GM18907 (cell line): ENCODE measurements around the gene ZFYVE9.
"Not testable (repeated sequence)": the region's sequence is repeated elsewhere in the genome, so short reads cannot be mapped to it uniquely, and the experiment has no call there.

Experiments
- ATAC-seq: cut with Tn5 transposase; IDR thresholded peaks from one replicate; pipeline ENCODE4 v1.9.1; 2021; ENCODE audit warnings: mild to moderate bottlenecking, moderate library complexity; ENCODE audit not compliant: unreplicated experiment

Gene ZFYVE9

DNA sequence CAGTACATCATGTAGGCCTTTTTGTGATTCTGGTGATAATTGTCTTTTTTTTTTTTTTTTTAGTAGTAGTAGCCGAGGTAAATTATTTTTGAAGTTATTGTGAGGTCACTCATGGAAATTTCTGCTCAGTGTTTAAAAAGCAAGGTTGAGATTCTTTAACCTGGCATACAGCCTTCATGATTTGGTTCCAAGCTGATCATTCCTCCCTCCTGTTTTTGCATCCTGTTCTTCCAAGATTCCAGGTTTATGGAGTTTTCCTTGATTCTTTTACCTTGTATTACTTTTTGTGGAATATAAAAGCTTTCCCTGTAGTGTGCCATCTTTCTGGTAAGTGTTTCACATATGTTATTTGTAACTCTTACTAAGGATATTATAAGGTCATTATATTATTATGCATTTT is 9.1 kb downstream of the ZFYVE9 start:
- ATAC-seq: no peak

DNA sequence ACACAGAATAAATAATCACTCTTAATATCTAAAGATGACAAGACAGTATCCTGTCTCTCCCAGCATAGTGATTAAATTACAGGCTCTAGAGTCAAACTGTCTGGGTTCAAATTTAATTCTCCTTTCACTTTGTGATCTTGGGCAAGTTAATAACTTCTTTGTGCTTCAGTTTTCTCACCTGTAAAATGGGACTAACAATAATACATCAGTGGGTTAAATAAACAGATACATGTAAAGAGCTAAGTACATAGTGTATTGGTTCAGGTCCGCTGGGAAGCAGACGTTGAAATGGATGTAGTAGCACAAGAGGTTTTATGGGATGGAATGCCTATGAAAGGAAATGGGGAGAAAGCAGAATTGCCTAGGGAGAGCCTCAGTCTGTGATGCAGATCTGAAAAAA is 10.7 kb downstream of the ZFYVE9 start:
- ATAC-seq: no peak

DNA sequence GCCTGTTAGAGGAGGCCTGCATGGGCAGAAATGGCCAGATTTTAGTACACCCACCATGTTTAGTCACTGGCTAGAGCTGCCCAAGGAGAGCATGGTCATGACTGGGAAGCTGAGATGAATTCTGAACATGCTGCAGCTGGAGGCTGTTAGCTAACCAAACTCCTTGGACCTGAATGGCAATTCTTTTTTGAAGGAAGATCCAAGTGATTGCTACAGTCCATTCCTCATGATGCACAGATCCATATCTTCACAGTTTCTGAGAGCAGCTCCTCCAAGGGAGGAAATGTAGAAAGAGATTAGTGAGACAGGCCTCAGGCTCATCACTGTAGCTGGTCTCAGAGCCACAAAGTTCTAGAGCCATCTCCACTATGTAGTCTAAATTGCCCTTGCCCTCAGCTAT is 11.1 kb downstream of the ZFYVE9 start:
- ATAC-seq: no peak

DNA sequence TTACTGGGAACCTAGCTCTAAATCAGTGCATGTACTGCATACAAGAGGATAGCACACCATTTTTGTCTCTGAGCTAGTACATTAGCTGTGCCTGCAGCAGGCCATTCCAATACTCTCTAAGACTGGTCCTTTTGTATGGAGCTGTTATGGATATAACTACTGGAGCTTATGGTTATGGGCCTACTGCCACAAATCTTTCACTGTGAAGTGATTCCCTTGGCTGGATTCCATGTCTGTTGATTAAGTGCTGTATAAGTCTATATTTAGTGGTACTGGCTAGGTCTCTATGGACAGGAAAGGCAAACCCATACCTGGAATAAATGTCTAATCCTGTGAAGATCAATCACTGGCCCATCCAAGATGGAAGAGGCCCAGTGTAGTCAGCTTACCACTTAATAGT is 12.0 kb downstream of the ZFYVE9 start:
- ATAC-seq: no peak

DNA sequence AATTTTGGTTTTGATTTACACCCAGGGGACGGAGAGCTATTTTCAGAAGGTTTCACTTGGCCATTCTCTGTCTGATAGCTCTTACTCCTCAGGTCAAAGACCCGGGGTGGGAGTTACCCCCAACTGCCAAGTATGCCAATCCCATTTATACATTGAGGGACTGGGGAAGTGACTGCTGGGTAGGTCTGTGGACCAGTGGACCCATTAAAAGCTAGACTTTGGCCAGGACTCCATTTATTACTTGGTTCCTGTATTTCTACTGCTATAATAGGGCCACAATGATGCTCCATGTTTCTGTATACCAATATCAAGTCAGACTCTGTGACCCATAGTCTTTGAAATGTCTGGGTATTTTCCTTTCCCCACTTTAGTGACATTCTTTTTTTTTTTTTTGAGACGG is 14.6 kb downstream of the ZFYVE9 start:
- no peak for ATAC-seq

DNA sequence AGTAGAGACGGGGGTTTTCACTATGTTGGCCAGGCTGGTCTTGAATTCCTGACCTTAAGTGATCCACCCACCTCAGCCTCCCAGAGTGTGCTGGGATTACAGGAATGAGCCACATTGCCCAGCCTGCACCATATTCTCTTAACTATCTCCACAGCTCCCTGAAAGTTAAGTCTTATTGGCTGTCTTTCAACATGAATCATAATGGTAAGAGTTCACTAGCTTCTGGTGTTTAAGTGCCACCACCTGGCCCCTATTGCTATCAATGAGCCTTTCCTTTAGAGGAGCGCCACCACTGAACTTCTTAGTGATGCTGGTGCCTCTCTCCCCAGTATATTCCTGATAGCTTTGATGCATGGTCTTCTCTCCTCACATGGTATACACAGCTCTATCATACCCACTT is 15.7 kb downstream of the ZFYVE9 start:
- no peak for ATAC-seq

DNA sequence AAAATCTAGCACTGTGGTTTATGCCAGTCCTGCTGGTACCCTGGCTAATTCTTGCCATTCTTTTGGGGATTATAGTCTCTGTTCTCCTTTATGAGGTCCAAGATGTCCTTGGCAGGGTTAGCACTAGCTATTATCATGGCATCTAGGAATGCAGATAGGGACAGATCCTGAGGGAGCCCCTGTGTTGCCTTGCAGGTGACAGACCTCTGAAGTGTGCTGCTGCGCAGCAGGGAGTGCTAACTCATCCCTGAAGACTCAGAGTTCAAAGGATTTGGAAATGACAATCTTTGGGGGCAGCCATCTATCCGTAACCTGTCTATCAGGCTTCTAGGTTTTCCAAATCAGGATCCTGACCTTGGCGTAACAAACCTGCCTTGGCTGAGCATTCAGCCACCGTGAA is 16.3 kb downstream of the ZFYVE9 start:
- no peak for ATAC-seq

DNA sequence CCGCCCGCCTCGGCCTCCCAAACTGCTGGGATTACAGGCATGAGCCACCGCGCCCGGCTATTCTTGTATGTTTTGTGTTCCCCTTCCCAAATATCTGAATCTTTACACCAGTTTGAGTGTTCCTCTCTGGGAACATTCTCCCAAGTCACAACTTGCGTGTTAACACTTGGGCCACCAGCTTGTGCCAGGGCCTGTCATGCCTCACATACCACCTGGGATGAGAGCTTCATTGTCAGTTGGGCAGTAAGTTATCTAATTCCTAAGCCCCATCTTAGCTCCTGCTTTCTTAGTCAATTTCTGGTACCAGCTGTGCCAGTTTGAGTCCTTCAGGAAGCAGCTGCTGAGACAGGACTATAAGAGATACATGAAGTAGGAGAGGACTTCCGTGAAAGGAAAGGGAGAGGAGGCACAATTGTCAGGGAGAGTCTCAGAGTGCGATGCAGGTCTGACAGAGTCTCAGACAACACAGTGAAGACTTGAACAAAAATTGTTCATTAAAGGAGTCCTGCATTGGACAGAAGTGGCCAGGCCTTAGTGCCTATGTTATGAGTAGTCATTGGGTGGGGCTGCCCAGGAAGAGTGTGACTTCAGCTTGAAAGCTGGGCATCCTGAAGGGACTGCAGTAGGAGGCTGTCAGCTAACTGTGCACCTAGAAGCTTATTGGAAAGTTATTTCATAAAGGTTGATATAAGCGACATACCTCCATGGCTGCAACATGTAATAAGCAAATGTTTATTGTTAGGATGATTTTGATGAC is 17.3 kb downstream of the ZFYVE9 start:
- no peak for ATAC-seq

DNA sequence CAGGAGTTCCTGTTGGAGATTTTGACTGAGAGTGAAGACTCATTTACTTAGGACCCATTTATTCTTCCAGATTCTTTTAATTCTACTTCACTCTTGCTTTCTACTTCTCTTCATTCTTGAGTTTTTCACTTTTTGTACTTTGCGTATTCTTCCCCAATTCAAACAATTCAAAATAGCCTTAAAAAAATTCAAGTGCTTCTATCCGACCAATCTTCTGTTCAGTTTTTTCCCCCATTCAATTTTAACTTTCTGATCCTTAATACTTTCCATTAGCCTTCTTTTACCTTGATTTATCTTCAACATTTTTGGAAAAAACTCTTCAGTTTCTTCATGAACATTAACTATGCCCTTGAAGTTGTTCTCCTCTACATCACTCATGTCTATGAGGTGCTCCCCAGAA is 21.1 kb downstream of the ZFYVE9 start:
- ATAC-seq: no peak

DNA sequence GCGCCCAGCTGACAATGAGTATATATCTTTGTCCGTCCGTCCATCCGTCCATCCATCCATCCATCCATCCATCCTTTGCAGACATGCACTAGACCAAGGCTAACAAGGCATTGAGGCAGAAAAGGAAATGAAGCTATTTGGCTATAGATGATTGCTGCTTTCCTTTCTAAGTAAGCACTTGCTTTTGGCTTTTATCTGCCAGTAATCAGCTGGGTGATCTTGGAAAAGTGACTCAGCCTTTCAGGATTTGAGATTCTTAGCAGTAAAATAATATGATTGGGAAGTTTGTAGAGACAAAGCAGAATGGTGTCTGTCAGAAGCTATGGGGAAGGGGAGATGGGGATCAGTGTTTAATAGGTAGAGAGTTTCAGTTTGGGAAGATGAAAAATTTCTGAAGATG is 22.7 kb downstream of the ZFYVE9 start:
- no peak for ATAC-seq

DNA sequence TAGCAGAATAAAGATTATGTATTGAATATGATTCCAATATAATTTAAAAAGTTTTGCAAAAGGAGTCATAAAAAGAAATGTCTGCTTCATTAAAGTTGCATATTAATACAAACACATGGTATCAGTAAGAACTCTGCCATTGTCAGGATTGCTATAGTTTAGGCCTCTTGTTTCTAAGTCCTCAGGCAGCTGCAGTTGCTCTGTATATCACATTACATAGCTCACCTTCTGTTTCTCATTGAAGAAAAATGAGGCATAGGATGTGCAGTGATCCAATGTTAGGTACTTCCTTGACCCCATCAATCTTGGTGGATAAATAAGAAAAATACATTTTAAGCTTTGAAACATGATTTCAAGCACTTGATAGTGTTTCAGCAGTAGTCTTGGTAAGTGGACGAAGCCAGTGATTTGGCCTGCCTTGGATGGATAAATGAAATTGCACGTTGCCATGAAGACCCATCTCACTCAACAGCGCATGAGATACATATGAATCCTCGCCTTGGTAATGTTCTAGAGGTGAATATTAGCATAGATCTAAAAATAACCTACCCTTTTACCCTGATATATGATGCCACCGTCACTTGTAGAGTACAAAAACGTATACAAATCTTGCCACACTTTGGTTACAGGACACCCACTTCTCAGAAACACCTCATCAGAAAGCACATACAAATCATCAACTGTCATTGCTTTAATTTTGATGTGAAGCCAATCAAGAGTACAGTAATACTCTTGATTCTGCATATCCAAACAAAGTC is 25.3 kb downstream of the ZFYVE9 start:
- ATAC-seq: no peak

DNA sequence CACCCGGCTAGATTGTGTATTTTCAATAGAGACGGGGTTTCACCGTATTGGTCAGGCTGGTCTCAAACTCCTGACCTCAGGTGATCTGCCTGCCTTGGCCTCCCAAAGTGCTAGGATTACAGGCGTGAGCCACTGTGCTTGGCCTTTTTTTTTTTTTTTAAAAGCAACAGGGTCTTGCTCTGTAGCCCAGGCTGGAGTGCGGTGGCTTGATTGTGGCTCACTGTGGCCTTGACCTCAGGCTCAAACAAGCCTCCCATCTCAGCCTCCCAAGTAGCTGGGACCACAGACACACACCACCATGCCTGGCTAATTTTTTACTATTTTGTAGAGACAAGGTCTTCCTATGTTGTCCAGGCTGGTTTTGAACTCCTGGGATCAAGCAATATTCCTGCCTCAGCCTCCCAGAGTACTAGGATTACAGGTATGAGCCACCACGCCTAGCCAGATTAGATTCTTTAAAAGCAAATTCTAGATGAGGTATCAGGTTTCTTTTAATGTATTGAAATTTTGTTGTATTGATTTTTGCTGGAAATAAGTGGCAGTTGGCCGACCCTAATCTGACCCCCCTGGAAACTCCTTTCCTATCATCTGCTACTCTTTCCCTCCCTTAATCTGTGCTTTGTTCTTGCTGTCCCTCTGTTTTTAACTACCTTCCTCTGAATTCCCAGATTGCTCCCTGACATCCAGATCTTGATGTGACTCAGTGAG is 26.6 kb downstream of the ZFYVE9 start:
- no peak for ATAC-seq

DNA sequence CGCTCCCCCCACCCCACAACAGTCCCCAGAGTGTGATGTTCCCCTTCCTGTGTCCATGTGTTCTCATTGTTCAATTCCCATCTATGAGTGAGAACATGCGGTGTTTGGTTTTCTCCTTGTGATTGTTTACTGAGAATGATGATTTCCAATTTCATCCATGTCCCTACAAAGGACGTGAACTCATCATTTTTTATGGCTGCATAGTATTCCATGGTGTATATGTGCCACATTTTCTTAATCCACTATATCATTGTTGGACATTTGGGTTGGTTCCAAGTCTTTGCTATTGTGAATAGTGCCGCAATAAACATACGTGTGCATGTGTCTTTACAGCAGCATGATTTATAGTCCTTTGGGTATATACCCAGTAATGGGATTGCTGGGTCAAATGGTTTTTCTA is 29.3 kb downstream of the ZFYVE9 start:
- not testable (repeated sequence) for ATAC-seq

DNA sequence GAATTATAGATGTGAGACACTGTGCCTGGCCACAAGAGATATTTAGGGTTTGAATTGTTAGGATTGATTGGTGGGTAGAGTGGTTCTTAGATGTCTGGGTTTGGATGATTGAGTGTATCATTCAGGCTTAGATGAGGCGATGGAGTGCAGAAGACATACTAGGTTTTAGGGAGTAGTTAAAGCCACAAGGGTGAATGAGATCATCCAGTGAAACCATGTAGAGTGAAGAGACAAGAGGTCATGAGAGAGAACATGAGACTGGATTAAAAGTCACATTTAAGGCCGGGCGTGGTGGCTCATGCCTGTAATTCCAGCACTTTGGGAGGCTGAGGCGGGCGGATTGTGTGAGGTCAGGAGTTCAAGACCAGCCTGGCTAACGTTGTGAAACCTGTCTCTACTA is 37.2 kb downstream of the ZFYVE9 start:
- no peak for ATAC-seq

DNA sequence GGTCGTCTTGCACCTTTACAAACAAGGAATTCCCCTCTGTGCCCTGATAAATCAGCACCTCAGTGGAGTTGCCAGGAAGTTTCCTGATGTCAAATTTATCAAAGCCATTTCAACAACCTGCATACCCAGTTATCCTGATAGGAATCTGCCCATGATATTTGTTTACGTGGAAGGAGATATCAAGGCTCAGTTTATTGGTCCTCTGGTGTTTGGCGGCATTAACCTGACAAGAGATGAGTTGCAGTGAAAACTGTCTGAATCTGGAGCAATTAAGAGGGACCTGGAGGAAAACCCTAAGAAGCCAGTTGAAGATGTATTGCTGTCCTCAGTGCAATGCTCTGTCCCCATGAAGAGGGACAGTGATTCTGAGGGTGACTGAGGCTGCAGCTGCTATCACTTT is 38.3 kb downstream of the ZFYVE9 start:
- ATAC-seq: no peak

DNA sequence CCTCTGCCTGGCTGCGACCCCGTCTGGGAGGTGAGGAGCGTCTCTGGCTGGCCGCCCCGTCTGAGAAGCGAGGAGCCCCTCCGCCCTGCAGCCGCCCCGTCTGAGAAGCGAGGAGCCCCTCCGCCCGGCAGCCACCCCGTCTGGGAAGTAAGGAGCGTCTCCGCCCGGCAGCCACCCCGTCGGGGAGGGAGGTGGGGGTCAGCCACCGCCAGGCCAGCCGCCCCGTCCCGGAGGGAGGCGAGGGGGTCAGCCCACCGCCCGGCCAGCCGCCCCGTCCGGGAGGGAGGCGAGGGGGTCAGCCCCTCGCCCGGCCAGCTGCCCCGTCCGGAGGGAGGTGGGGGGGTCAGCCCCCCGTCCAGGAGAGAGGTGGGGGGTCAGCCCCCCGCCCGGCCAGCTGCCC is 39.9 kb downstream of the ZFYVE9 start:
- not testable (repeated sequence) for ATAC-seq

DNA sequence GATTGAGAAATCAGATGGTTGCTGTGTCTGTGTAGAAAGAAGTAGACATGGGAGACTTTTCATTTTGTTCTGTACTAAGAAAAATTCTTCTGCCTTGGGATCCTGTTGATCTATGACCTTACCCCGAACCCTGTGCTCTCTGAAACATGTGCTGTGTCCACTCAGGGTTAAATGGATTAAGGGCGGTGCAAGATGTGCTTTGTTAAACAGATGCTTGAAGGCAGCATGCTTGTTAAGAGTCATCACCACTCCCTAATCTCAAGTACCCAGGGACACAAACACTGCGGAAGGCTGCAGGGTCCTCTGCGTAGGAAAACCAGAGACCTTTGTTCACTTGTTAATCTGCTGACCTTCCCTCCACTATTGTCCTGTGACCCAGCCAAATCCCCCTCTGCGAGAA is 40.4 kb downstream of the ZFYVE9 start:
- ATAC-seq: not testable (repeated sequence)

DNA sequence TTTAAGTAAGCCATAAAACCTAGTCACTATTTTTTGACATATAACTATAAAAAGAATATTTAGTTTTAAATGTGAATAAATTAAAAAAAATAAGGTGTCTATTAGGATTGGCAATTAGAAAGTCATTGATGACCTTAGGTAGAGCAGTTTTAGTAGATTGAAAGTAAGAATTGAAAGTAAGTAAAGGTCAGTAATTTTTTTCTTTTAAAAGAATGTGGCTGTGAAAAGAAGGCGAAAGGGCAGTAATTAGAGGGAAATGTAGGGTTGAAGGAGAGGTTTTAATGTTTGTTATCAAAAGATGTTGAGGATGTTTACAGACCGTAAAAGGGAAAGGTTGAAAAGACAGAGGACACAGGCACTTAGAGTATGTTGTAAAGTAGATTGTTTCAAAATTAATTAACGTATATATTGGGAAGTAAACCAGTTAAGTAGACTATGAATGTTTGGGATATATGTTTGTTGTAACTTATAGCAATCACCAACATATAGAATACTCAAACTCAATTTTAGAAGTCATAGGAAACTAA is 41.0 kb downstream of the ZFYVE9 start:
- ATAC-seq: no peak

DNA sequence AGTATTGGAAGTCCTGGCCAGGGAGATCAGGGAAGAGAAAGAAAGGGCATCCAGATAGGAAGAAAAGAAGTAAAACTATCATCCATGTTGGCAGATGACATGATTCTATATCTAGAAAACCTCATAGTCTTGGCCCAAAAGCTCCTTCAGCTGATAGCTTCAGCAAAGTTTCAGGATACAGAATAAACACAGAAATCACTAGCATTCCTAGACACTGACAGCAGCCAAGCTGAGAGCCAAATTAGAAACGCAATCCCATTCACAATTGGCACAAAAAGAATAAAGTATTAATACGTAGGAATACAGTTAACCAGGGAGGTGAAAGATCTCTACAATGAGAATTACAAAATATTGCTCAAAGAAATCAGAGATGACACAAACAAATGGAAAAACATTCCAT is 44.6 kb downstream of the ZFYVE9 start:
- no peak for ATAC-seq

DNA sequence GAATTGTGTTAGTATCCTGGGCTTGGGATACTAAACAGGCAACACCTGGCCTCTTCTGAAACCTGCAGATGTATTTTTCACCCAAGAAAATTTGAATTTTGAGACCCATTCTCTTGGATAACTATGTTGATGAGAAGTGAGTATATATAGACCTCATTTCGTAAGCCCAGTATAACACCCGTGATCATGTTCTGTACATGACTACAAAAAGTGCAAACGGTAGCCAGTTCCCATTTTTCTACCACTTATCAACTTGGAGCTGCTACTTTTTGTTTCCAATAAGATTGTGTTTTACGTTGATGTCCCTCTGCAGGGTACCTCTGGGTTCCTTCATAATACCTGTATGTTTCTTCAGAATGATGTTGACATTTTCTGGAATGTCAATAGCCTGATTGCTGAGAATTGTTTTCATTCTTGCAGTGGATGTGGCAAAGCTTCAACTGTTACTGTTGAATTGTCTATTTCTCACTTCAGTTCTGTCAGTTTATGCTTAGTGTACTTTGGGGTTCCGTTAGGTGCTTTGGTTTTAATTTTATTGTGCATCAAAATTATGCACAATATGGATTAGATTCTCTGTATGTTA is 48.1 kb downstream of the ZFYVE9 start:
- no peak for ATAC-seq

DNA sequence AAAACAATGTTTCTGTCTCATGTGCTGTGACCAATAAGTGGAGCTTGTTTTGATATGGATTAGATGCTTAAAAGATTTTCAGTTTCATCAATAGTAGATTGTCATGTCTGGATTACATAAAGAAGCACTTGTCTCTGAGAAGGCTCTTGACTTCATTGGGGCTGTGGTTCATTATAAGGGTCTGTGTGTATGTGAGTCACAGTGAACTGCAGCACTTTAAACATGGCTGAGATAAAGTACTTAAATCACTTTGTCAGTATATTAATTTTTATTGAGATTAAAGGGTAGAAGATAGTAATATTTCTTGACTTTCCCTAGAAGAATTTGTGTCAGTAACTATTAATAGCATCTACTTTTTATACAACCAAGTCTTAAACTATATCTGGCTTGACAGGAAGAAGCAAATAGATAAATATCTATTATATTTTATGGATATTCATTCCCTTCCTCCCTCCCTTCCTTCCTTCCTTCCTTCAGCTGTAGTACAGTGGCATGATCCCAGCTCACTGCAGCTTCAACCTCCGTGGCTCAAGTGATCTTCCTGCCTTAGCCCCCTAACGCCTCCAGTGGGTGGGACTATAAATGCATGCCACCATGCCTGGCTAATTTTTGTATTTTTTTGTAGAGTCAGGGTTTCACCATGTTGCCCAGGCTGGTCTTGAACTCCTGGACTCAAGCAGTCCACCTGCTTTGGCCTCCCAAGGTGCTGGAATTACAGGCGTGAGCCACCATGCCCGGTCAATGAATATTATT is 48.8 kb downstream of the ZFYVE9 start:
- ATAC-seq: no peak
